Aorta (tissue), 5 donors: ENCODE results near the gene COG6. TPM values are rescaled to one million over a fixed set of nuclear protein-coding genes. Genes with fewer than 3 reads are reported as not detected.

Experiments
- ATAC-seq: fragments of 200-7000 bp; cut with Tn5 transposase; one replicate; pipeline ENCODE4 v1.9.1; 2022; ENCODE audit warnings: moderate library complexity; ENCODE audit not compliant: low FRiP score
- DNase-seq, 2 donors: peaks; one replicate each; pipeline ENCODE4 v3.0.0-alpha.2; 2020
- H3K27ac ChIP-seq, 2 donors: one replicate each; pipeline ENCODE4 v1.5.1; 2013; ENCODE audit warnings: low read length in 2 of 2, mild to moderate bottlenecking in 2 of 2, moderate library complexity in 2 of 2, control low read depth in 1 of 2, inconsistent platforms in 1 of 2, low read depth in 1 of 2
- H3K27me3 ChIP-seq, 2 donors: one replicate each; pipeline ENCODE4 v1.6.1; 2013; ENCODE audit warnings: control low read depth in 1 of 2, low read length in 1 of 2, mild to moderate bottlenecking in 1 of 2, moderate library complexity in 1 of 2; ENCODE audit not compliant: insufficient read depth in 2 of 2, control insufficient read depth in 1 of 2
- H3K36me3 ChIP-seq, 2 donors: one replicate each; pipeline ENCODE4 v1.6.1; 2013; ENCODE audit warnings: control low read depth in 1 of 2, low read length in 1 of 2, mild to moderate bottlenecking in 1 of 2; ENCODE audit not compliant: insufficient read depth in 2 of 2, control insufficient read depth in 1 of 2
- H3K4me1 ChIP-seq, 2 donors: one replicate each; pipeline ENCODE4 v1.6.1; 2013; ENCODE audit warnings: low read length in 2 of 2, control low read depth in 1 of 2, mild to moderate bottlenecking in 1 of 2, moderate library complexity in 1 of 2; ENCODE audit not compliant: insufficient read depth in 2 of 2, control insufficient read depth in 1 of 2
- H3K4me3 ChIP-seq, 2 donors: one replicate each; pipeline ENCODE4 v1.5.1; 2013; ENCODE audit warnings: low read length in 2 of 2, control low read depth in 1 of 2, mild to moderate bottlenecking in 1 of 2
- H3K9me3 ChIP-seq: one replicate; pipeline ENCODE4 v1.6.1; 2013; ENCODE audit warnings: mild to moderate bottlenecking, low read length; ENCODE audit not compliant: control insufficient read depth
- WGBS, 2 donors: extraction: QIAGEN DNeasy Blood & Tissue Kit; methylation state at CpG; one replicate each; pipeline ENCODE4 v1.1.7; 2013; 5-methylcytosine and 5-hydroxymethylcytosine counted together
- intact Hi-C, 2 donors: fragments of 100-400 bp; cut with DNase I; formaldehyde crosslinking; loops; one replicate each; pipeline versions ENCODE4 v1.14.2 to v1.15.0; 2022
- polyA plus RNA-seq, 2 donors: library from polyadenylated mRNA; stranded (reverse); fragments of 200-250 nt; gene quantifications; one replicate each; pipeline ENCODE4 v1.2.3, GENCODE V29; 2013
- total RNA-seq, 2 donors: library from RNA; stranded (reverse); fragmentation: NEBNext Ultra II Directional; extraction: Animal tissue kit (Norgen Biotek cat#: 25700); gene quantifications; one replicate each; pipeline ENCODE4 v1.2.1, GENCODE V29; 2021
- donor health status: healthy with polysubstance abuse.
- donor health status: Bipolar disorder and iron deficiency.
- donor health status: DM: no; HTN: no; CAD: no.
- donor health status: DM: no; HTN: no; CAD: no.
- donor health status: DM: yes; HTN: yes; CAD: no.

COG6 gene
- total and polyA plus RNA-seq, 4 donors, result 9.6 to 33.6 (median 21.3) TPM

DNA sequence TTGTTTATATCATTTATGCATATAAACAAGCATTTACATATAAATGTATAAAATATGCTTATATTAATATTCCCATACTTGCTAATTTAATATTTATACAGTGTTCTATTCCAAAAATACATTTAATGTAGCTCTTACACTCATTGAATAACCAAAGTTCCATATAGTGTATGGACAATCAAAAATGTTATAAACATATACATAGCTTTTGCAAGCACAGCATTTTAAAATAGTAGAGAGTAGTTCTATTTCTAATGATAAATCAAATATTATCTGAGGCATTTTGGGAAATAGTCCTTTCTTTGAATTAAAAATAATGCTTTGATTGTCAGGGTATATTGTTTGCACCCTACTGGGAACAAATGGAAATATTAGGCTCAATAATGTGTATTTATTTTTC is 22.5 kb upstream of the COG6 start:
- ATAC-seq (no peak), DNase-seq (no peak)
- H3K4me1 ChIP-seq, result no peaks in the 10 kb centered on the region
- H3K9me3 ChIP-seq, result peaks cover 6% of the 10 kb centered on the region
- no peak overlapping the region for H3K27ac ChIP-seq
- H3K27me3 ChIP-seq, result peaks cover 0 to 3% of the 10 kb centered on the region in 2 donors
- intact Hi-C loops, result no loop called here
- no peak overlapping the region for H3K4me3 ChIP-seq
- no peaks in the 10 kb centered on the region for H3K36me3 ChIP-seq

- H3K27ac ChIP-seq, result no peak overlapping the region
- DNase-seq, result no peak
- H3K27me3 ChIP-seq, result peaks cover 0 to 3% of the 10 kb centered on the region in 2 donors
- H3K36me3 ChIP-seq, result no peaks in the 10 kb centered on the region
- H3K4me1 ChIP-seq, result no peaks in the 10 kb centered on the region
- H3K9me3 ChIP-seq, result peaks cover 6% of the 10 kb centered on the region
- intact Hi-C loops, result no loop called here
- no peak overlapping the region for H3K4me3 ChIP-seq
- ATAC-seq, result no peak
- 87 to 92% methylated on average over 1 of the region's 1 CpG for WGBS, 2 donors
These were observed 19.9 kb upstream of the COG6 start for GRCh38 chr13:39635564-39635963.

GRCh38 chr13:39637890-39638289 is 17.6 kb upstream of the COG6 start:
- Histone ChIP-seq H3K4me1 (no peaks in the 10 kb centered on the region), H3K9me3 (peaks cover 3% of the 10 kb centered on the region), H3K4me3 (no peak overlapping the region), H3K27ac (no peak overlapping the region), H3K27me3 (no peaks in the 10 kb centered on the region), H3K36me3 (no peaks in the 10 kb centered on the region)
- WGBS, 2 donors, result 87 to 91% methylated on average over 3 of the region's 3 CpGs
- no peak for DNase-seq
- no peak for ATAC-seq
- intact Hi-C loops, result no loop called here

- H3K4me1 ChIP-seq, result no peaks in the 10 kb centered on the region
- no peak overlapping the region for H3K27ac ChIP-seq
- H3K27me3 ChIP-seq, result no peaks in the 10 kb centered on the region
- DNase-seq, result no peak
- ATAC-seq, result no peak
- H3K4me3 ChIP-seq, result no peak overlapping the region
- intact Hi-C loops, result no loop called here
- no peaks in the 10 kb centered on the region for H3K36me3 ChIP-seq
- H3K9me3 ChIP-seq, result peaks cover 3% of the 10 kb centered on the region
- WGBS, 2 donors, result 81 to 86% methylated on average over 1 of the region's 1 CpG
These were observed 13.8 kb upstream of the COG6 start for GRCh38 chr13:39641645-39642044.

GRCh38 chr13:39646122-39646521 is 9.3 kb upstream of the COG6 start:
- Histone ChIP-seq H3K4me1 (no peaks in the 10 kb centered on the region), H3K36me3 (no peaks in the 10 kb centered on the region), H3K9me3 (no peaks in the 10 kb centered on the region), H3K27ac (no peak overlapping the region), H3K27me3 (no peaks in the 10 kb centered on the region), H3K4me3 (no peak overlapping the region)
- intact Hi-C loops, result no loop called here
- ATAC-seq, result no peak
- no peak for DNase-seq
- WGBS, 2 donors, result 72 to 76% methylated on average over 4 of the region's 4 CpGs

- peak overlapping the region; percentile 36 to 91 for H3K4me3 ChIP-seq
- no peak overlapping the region for H3K27ac ChIP-seq
- H3K9me3 ChIP-seq, result no peaks in the 10 kb centered on the region
- ATAC-seq (peak; percentile 17), DNase-seq (no peak)
- intact Hi-C loops, result loop anchor here in 1 of 2 donors (10.0 kb wide), 1 partner anchor 620 kb away; the partner anchor contains the start of genes NHLRC3 and PROSER1
- H3K4me1 ChIP-seq, result no peaks in the 10 kb centered on the region
- 1 to 2% methylated on average over 2 of the region's 2 CpGs for WGBS, 2 donors
- H3K27me3 ChIP-seq, result no peaks in the 10 kb centered on the region
- H3K36me3 ChIP-seq, result no peaks in the 10 kb centered on the region
These were observed 357 bp upstream of the COG6 start for GRCh38 chr13:39655041-39655568.

- Histone ChIP-seq H3K4me3 (peak overlapping the region; percentile 36 to 91), H3K27me3 (no peaks in the 10 kb centered on the region), H3K9me3 (no peaks in the 10 kb centered on the region), H3K27ac (no peak overlapping the region), H3K36me3 (no peaks in the 10 kb centered on the region), H3K4me1 (no peaks in the 10 kb centered on the region)
- 12 to 13% methylated on average over 7 of the region's 7 CpGs for WGBS, 2 donors
- DNase-seq (no peak), ATAC-seq (no peak)
- intact Hi-C loops, result loop anchor here in 1 of 2 donors (10.0 kb wide), 1 partner anchor 622 kb away; the partner anchor contains the start of genes NHLRC3 and PROSER1
These were observed 839 bp downstream of the COG6 start for GRCh38 chr13:39656325-39656677.

GRCh38 chr13:39663508-39663907 is 8.0 kb downstream of the COG6 start:
- H3K27ac ChIP-seq, result no peak overlapping the region
- no peaks in the 10 kb centered on the region for H3K4me1 ChIP-seq
- H3K36me3 ChIP-seq, result peaks cover 0 to 2% of the 10 kb centered on the region in 2 donors
- no peaks in the 10 kb centered on the region for H3K27me3 ChIP-seq
- intact Hi-C loops, result no loop called here
- no peaks in the 10 kb centered on the region for H3K9me3 ChIP-seq
- ATAC-seq, result no peak
- no peak for DNase-seq
- 99 to 100% methylated on average over 1 of the region's 1 CpG for WGBS, 2 donors
- H3K4me3 ChIP-seq, result no peak overlapping the region

DNA sequence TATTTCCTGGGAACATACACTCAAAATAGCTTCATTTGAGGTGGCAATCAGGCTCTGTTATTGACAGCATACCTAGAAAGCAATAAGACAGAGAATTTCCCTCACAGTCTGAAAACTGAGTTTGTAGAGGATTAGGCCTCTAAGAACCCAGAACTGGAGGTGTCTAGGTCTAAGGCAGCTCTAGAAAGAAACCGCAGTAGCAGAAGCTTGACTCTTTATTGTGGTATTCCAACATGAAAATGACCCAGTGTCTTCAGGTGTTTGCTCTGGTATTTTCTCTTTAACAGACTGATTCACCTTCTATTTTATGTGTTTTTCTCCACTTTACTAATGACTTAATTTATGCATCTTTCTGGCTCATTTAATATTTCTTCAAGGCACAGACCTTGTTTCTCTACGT is 8.5 kb downstream of the COG6 start:
- DNase-seq (no peak), ATAC-seq (no peak)
- no peak overlapping the region for H3K27ac ChIP-seq
- peaks cover 0 to 2% of the 10 kb centered on the region in 2 donors for H3K36me3 ChIP-seq
- no peaks in the 10 kb centered on the region for H3K27me3 ChIP-seq
- H3K4me3 ChIP-seq, result no peak overlapping the region
- no peaks in the 10 kb centered on the region for H3K4me1 ChIP-seq
- intact Hi-C loops, result no loop called here
- no peaks in the 10 kb centered on the region for H3K9me3 ChIP-seq
- WGBS, 2 donors, result 50% methylated on average over 2 of the region's 2 CpGs
